NCI-H526 (cell line): ENCODE data around the gene DIRAS1.

Experiments used
- DNase-seq, 2 experiments: peaks; one replicate each; lab custom pipeline; 2025; lab: John Stamatoyannopoulos, UW

DIRAS1 gene

DNA sequence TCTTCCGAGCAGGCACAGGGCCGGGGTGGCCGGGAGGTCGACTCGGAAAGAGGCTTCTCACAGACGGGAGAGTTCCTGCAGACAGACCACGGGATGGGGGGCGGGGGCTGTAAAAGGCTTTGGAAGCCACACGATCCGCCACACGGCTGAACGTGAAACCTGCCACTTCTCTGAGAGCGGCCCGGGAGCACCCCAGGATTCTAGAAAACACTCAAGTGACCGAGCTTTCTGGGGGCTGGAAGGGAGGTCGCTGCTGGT is 34.2 kb upstream of the DIRAS1 start:
- DNase-seq = no peak

DNA sequence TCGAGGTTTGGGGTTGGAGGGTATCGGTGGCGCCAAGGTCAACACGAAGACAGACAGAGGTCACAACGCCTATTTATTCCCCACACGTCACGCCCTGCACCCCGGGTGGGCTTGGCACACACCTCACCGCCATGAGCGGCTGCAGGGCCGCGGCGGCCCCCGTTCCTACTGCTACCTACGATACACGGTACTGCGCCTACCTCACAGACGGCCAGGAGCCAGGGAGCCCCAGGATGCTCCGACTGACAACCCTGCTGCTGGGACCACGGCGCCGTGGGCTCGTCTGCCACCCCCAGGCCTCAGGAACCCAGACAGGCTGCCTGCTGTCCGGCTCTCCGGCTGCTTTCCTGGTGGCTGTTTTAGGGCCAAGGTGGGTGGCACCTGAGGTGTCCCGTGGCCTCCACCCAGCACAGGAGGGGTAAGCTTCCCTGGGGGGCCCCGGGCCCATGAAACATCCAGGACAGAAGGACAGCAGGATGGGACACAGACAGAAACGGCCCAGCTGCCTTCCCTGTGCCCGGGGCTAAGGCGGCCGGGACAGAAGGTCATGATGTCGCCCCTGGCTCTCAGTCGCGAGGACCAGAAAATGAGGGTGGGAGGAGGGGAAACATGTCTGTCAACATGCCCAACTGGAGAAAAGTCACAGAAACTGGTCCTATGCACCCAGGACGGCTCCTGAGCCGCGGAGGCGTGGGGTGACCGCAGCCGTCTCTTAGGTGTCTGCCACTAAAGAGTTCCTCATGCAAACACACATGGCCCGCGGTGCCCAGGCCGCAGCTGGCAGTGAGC is 33.7 kb upstream of the DIRAS1 start:
- no peak for DNase-seq

DNA sequence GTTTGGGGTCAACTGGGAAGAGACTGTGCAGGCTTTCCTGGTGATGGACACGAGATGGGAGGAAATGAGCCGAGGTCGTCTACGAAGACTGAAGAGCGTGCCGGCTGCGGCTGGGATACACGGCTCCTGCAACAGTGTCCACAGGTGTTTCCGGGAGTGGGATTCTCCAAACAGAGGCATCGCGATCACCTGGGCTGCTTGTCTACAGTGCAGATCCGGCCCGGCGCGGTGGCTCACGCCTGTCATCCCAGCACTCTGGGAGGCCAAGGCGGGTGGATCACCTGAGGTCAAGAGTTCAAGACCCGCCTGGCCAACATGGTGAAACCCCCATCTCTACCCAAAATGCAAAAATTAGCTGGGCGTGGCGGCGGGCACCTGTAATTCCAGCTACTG is 30.3 kb upstream of the DIRAS1 start:
- DNase-seq = no peak

GRCh38 chr19:2750808-2751437 is 29.8 kb upstream of the DIRAS1 start:
- no peak for DNase-seq

DNA sequence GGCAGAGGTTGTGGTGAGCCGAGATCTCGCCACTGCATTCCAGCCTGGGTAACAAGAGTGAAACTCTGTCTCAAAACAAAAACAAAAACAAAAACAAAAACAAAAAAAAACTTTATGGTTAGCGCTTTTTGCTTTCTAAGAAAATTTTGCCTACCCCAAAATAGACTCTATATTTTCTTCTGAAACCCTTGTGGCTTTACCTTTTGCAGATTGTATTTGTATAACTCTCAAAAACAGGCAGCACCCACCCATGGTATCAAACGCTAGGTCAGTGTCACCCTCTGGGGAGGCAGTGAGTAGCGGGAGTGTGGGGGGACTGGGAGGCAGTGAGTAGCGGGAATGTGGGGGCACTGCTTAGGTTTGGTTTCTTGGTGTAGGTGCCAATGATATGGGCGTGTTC is 26.2 kb upstream of the DIRAS1 start:
- no peak for DNase-seq

GRCh38 chr19:2744113-2744512 is 22.9 kb upstream of the DIRAS1 start:
- no peak for DNase-seq

DNA sequence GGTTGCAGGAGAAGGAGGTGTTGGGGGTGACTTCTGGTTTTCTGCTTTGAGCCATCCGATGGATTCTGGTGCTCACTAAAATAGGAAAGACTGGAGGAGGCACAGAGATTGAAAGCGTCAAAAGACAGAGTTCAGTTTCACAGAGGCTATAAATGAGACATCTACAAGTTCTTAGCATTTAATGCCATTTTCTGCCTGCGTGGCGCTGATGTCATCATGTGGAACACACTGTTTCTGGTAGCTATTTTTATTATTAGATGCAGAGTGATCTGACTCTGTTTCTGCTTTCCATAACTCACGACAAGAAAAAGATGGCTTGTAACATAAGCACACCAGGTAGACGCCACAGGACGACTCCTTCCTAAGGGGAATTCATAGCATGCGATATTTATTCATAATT is 21.9 kb upstream of the DIRAS1 start:
- DNase-seq = no peak

DNA sequence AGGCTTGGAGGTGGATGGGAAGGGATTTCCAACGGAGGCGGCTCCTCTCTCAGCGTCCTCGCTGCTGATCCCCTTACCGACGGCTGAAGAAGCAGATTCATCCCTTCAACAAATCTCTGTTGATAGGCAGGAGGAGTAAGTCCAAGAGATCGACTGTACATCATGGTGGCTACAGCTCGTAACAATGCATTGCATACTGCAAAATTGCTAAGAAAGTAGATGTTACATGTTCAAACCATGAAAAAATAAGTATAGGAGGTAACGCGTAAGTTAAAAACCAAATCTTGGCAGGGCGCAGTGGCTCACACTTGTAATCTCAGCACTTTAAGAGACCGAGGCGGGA is 19.1 kb upstream of the DIRAS1 start:
- DNase-seq = no peak

GRCh38 chr19:2739602-2740313 is 18.6 kb upstream of the DIRAS1 start, which contains the start of gene SLC39A3:
Gene SLC39A3, minus strand, starts transcription at chr19:2740017. Its CDS starts 2,760 bp downstream, at chr19:2737257.
- DNase-seq = peak; percentile 85 to 94

DNA sequence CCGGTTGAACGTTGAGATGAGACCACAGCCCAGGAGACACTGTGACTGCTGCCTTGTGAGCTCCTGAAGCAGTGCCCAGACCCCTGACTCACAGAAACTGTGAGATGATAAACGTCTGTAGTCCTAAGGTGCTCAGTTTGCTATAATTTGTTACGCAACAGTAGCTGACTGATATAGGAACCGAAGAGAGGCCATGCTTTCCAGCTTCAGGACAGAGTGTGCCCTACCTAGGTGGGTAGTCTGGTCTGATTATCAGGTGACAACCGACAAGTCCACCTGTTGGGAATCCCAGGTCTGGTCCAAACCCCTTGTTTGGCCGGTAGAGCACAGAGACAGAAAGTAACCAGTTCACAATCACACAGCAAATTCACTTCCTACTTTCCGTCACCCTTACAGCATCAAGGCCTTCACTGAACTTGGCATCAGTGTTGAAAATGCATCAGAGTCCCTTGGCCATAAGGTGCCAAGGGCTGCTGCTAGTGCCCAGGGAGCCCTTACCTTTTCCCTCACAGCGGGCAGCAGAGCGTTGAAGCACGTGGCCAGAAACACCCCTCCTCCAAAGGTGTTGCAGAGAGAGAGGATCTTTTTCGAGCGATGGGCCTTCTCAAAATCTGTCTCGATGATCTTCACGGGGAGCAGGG is 15.5 kb upstream of the DIRAS1 start:
- DNase-seq = no peak

- no peak for DNase-seq
Measured at GRCh38 chr19:2735374-2735773, 14.2 kb upstream of the DIRAS1 start.

- DNase-seq = no peak
Measured at GRCh38 chr19:2734589-2735288, 13.6 kb upstream of the DIRAS1 start.

DNA sequence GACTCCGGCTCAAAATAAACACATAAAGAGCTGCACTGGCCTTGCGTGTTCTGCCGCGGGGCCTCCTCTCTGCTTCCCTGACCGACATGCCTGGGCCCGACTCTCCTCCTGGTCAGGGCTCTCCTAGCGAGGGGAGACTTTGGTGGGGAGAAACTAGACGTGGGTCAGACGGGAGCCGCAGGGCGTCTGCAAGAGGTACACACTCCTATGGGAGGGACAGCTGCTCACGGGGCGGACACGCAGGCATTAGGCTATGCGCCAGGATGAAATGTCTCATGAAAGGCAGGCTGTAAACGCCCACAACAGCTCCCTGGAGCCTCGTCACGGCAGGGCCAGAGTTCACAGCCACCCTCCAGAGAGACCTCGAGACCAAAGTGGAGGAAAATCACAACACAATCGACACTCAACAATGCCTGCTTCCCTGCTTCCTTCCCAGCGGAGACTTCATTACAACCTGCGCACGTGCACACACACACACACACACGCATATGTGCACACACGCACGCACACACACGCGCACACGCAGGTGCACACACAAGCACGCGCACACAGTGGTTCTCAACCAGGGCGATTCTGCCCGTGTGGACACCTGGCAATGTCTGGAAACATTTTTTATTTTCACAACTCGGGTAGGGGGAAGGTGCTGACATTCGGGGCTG is 12.9 kb upstream of the DIRAS1 start:
- DNase-seq = no peak

DNA sequence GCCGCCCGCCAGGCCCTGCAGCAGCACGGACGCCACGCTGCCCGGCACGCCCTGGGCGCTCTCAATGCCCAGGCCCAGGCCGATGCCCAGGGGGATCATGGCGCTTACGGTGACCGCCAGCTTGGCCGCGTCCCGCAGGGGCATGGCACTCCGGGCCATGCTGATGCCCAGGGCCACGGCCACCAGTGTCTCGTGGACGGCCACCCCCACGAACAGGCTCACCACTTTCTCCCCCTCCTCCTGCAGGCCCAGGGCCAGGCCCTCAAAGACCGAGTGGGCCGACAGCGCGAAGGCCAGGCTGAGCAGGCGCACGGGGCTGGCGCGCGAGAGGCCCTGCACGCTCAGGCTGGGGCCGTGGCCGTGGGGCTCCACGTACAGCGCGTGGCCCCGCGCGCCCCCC is 11.7 kb upstream of the DIRAS1 start:
- DNase-seq = no peak

- DNase-seq = no peak
Measured at GRCh38 chr19:2732157-2732725, 11.1 kb upstream of the DIRAS1 start.

GRCh38 chr19:2731181-2731995 is 10.2 kb upstream of the DIRAS1 start:
- no peak for DNase-seq

- DNase-seq = no peak
Measured at GRCh38 chr19:2729943-2730818, 9.0 kb upstream of the DIRAS1 start.

- no peak for DNase-seq
Measured at GRCh38 chr19:2728783-2729387, 7.7 kb upstream of the DIRAS1 start.

GRCh38 chr19:2727640-2727944 is 6.4 kb upstream of the DIRAS1 start:
- DNase-seq = no peak
